Prostate gland (tissue), 2 donors: ENCODE measurements around the gene KPTN. TPM values are rescaled to one million over a fixed set of nuclear protein-coding genes. Genes with fewer than 3 reads are reported as not detected.

Source experiments
- DNase-seq: peaks from one replicate; pipeline ENCODE4 v3.0.0-alpha.2; 2019; ENCODE audit warnings: low spot score
- H3K27ac ChIP-seq, 2 donors: fragments of 200-600 bp; sonication (generic); 2 replicates each; pipeline ENCODE4 v1.5.1; 2017 to 2019
- H3K27me3 ChIP-seq: fragments of 200-600 bp; sonication (generic); replicated peaks from 2 replicates; pipeline ENCODE4 v1.5.1; 2019; ENCODE audit not compliant: insufficient read depth
- H3K36me3 ChIP-seq, 2 donors: fragments of 200-600 bp; sonication (generic); 1 replicate in 1 of 2; 2 replicates in 1 of 2; pipeline versions ENCODE4 v1.5.1 to v1.8.1; 2017 to 2019
- H3K4me1 ChIP-seq: fragments of 200-600 bp; sonication (generic); replicated peaks from 2 replicates; pipeline ENCODE4 v1.5.1; 2019
- H3K4me3 ChIP-seq, 2 donors: fragments of 200-600 bp; sonication (generic); 2 replicates each; pipeline ENCODE4 v1.5.1; 2017 to 2019
- H3K9me3 ChIP-seq: fragments of 200-600 bp; sonication (generic); 2 replicates; pipeline ENCODE4 v1.5.1; 2017
- POLR2A ChIP-seq: fragments of 450-650 bp; IDR thresholded peaks from one replicate; pipeline ENCODE4 v1.6.1; 2016; ENCODE audit warnings: antibody characterized with exemption, mild to moderate bottlenecking
- POLR2AphosphoS5 ChIP-seq: sonication (generic); formaldehyde crosslinking; IDR thresholded peaks from one replicate; pipeline ENCODE4 v1.6.1; 2017; ENCODE audit warnings: antibody characterized with exemption
- WGBS: methylation state at CpG from one replicate; pipeline ENCODE4 v1.1.5; 2018; 5-methylcytosine and 5-hydroxymethylcytosine counted together
- intact Hi-C: fragments of 100-400 bp; cut with DNase I; formaldehyde crosslinking; loops from one replicate; pipeline ENCODE4 v1.14.2; 2022
- total RNA-seq, 2 donors: library from RNA; depleted of rRNA; stranded (reverse); fragments of >200 nt; gene quantifications; one replicate each; pipeline ENCODE4 v1.1.0, GENCODE V29; 2016
- TF ChIP-seq, protein P1 (sequence below), 4 experiments: fragments of 200-600 bp in 2 of 4; fragments of 450-650 bp in 2 of 4; sonication (generic) in 2 of 4; IDR thresholded peaks; 1 replicate in 3 of 4; 2 replicates in 1 of 4; pipeline ENCODE4 v1.5.1; 2016 to 2019; ENCODE audit warnings: antibody characterized with exemption in 4 of 4, mild to moderate bottlenecking in 2 of 4, moderate library complexity in 2 of 4

The KPTN gene
- total RNA-seq, 2 donors from 2014 or later: 8.8 to 9.0 TPM

DNA sequence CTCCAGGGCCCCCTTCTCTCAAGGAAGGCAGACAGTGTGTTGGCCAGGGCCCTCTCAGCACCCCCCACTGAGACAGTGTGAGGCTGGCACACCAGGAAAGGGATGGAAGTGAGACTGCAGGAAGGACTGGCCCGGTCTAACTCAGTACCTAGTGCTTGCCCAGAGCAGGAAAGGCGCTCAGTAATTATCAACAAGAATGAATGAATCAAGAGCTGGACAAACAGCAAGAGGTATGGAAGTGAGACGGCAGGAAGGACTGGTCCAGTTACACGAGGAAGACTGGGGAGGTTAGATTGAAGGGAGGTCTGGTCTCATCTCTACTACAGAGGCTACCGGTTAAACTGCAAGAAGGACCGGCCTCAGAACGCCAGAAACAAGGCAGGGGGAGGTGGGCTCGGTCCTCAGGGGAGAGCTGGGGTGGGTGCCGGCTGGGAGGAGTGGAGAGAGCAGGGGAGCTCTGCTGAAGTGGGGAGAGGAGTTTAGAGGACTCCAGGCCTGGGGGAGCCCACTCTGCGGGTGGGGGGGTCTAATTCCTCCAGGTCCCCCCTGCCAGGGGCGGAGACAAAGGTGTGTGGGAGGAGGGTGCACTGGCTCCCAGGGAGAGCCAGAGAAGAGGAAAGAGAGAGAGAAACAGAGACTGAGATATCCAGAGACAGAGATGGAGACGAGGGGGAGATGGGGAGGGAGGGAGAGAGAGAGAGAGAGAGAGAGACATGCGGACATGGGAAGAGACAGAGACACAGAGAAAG lies 13.4 kb downstream of the KPTN start:
- Histone ChIP-seq H3K9me3 (no peaks in the 10 kb centered on the region), H3K4me1 (no peaks in the 10 kb centered on the region), H3K27ac (no peak overlapping the region), H3K36me3 (no peaks in the 10 kb centered on the region), H3K27me3 (peaks cover 2% of the 10 kb centered on the region), H3K4me3 (no peak overlapping the region)
- intact Hi-C loops: no loop called here
- DNase-seq: no peak
- TF ChIP-seq, protein P1, sequence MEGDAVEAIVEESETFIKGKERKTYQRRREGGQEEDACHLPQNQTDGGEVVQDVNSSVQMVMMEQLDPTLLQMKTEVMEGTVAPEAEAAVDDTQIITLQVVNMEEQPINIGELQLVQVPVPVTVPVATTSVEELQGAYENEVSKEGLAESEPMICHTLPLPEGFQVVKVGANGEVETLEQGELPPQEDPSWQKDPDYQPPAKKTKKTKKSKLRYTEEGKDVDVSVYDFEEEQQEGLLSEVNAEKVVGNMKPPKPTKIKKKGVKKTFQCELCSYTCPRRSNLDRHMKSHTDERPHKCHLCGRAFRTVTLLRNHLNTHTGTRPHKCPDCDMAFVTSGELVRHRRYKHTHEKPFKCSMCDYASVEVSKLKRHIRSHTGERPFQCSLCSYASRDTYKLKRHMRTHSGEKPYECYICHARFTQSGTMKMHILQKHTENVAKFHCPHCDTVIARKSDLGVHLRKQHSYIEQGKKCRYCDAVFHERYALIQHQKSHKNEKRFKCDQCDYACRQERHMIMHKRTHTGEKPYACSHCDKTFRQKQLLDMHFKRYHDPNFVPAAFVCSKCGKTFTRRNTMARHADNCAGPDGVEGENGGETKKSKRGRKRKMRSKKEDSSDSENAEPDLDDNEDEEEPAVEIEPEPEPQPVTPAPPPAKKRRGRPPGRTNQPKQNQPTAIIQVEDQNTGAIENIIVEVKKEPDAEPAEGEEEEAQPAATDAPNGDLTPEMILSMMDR (IDR thresholded peaks at IDR 0.05): no peak
- no peak for TF ChIP-seq POLR2AphosphoS5
- no peak for TF ChIP-seq POLR2A
- 27% methylated on average over 13 of the region's 13 CpGs for WGBS

DNA sequence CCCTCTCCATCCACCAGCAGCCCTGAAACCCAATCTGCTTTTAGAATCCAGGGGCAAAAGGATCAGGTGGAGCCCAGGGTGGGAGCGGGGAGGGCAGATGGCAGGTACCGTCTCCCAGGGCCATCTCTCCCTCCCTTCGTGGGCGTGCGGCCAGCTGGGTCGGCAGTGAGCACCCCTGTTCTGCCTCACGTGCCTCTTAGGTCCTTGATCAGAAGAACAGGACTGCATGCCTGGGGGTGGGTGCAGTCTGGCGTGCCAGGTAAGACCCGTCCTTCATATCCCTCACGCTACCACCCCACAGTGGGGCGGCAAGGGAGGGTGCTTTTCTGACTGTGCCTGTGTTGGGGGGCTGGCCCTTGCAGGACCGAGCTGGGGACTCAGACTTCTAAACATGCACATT lies 14.3 kb downstream of the KPTN start:
- H3K27me3 ChIP-seq: peaks cover 2% of the 10 kb centered on the region
- no peaks in the 10 kb centered on the region for H3K9me3 ChIP-seq
- no peaks in the 10 kb centered on the region for H3K4me1 ChIP-seq
- WGBS: 13% methylated on average over 12 of the region's 12 CpGs
- intact Hi-C loops: no loop called here
- H3K36me3 ChIP-seq: no peaks in the 10 kb centered on the region
- DNase-seq: no peak
- H3K27ac ChIP-seq: no peak overlapping the region
- no peak overlapping the region for H3K4me3 ChIP-seq
- TF ChIP-seq, protein P1 (IDR thresholded peaks at IDR 0.05): no peak
- no peak for TF ChIP-seq POLR2AphosphoS5
- TF ChIP-seq POLR2A: no peak

DNA sequence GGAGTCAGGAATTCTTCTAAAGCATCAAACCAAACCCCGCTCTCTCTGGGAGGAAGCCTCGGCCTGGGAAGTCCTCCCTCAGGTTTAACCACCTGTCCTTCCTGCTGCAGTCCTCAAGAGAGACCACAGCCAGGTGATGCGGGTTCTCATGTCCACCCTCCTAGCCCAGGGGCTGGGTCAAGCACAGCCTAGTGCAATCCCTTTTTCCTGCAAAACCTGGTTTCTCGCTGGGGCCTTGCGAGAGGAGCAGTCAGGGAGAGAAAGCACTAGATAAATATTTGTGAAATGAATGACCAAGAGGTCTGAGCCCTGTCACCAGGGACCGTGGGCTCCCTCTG lies 14.7 kb downstream of the KPTN start:
- Histone ChIP-seq H3K4me3 (no peak overlapping the region), H3K4me1 (no peaks in the 10 kb centered on the region), H3K27me3 (peaks cover 2% of the 10 kb centered on the region), H3K36me3 (no peaks in the 10 kb centered on the region), H3K27ac (no peak overlapping the region), H3K9me3 (no peaks in the 10 kb centered on the region)
- DNase-seq: no peak
- TF ChIP-seq POLR2AphosphoS5 (no peak), POLR2A (no peak)
- TF ChIP-seq, protein P1 (IDR thresholded peaks at IDR 0.05): no peak
- 15% methylated on average over 6 of the region's 6 CpGs for WGBS
- intact Hi-C loops: no loop called here

DNA sequence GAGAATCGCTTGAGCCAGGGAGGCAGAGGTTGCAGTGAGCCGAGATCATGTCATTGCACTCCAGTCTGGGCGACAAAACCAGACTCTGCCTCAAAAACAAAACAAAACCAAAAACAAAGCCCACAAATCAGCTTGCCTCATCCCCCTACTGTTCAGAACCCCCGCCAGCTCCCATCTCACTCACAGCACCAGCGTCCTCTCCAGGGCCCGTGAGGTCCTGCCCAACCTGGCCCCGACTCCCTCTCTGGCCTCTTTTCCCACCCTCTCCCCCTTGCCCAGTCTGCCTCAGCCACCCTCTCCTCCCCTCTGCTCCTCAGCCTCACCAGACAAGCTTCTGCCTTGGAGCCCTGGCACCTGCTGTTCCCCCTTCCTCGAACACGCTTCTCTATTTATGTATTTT lies 16.1 kb downstream of the KPTN start:
- no peak overlapping the region for H3K27ac ChIP-seq
- TF ChIP-seq, protein P1 (IDR thresholded peaks at IDR 0.05): no peak
- TF ChIP-seq POLR2AphosphoS5 (no peak), POLR2A (no peak)
- 41% methylated on average over 9 of the region's 9 CpGs for WGBS

DNA sequence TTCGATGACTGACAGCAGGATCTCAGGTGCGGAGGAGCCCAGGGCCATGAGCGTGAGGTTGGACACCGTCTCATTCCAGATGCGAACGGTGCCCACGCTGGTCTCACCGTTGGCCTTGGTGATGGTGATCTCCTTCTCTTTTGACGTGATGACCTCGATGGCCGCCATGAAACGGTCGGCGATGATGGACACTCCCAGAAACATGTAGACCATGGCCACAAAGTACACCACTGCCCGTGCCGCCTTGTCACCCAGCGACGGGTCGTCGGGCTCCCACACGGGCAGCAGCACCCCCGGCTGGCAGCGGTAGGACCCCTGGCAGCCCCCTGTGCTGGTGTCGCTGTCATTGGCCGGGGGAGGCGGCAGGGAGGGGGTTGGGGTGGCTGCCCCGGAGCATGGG lies 18.1 kb downstream of the KPTN start:
- Histone ChIP-seq H3K4me3 (no peak overlapping the region), H3K36me3 (no peaks in the 10 kb centered on the region), H3K4me1 (no peaks in the 10 kb centered on the region), H3K9me3 (no peaks in the 10 kb centered on the region), H3K27ac (no peak overlapping the region), H3K27me3 (peaks cover 4% of the 10 kb centered on the region)
- intact Hi-C loops: no loop called here
- 89% methylated on average over 18 of the region's 27 CpGs for WGBS
- DNase-seq: no peak
- TF ChIP-seq POLR2A (no peak), POLR2AphosphoS5 (no peak)
- TF ChIP-seq, protein P1 (IDR thresholded peaks at IDR 0.05): no peak

More for the DNA sequence above, 16.1 kb downstream of the KPTN start:
- intact Hi-C loops: no loop called here
- DNase-seq: no peak
- H3K4me1 ChIP-seq: no peaks in the 10 kb centered on the region
- peaks cover 2% of the 10 kb centered on the region for H3K27me3 ChIP-seq
- no peaks in the 10 kb centered on the region for H3K9me3 ChIP-seq
- no peaks in the 10 kb centered on the region for H3K36me3 ChIP-seq
- no peak overlapping the region for H3K4me3 ChIP-seq
